ENCODE measurements around the gene DGKZ. TPM values are rescaled to one million over a fixed set of nuclear protein-coding genes. Genes with fewer than 3 reads are reported as not detected.
A peak's percentile ranks its signal among the peaks of the same experiment; 100 is the strongest.

Gene DGKZ
- total and polyA plus RNA-seq, 2 experiments from 2014 or later = 45.1 to 170 TPM

GRCh38 chr11:46417711-46418110 is 70.4 kb downstream of the DGKZ start (continued):
- TF ChIP-seq ZNF462 (CRISPR knock-in tag; IDR thresholded peaks at IDR 0.05) = no peak

GRCh38 chr11:46418751-46419150 is 71.5 kb downstream of the DGKZ start:
- no peak overlapping the region for H2AFZ ChIP-seq
- no peaks in the 10 kb centered on the region for H3F3A ChIP-seq (replicated peaks; ENCODE audit: low read depth)
- Mint-ChIP-seq H3K4me3 (no peak overlapping the region), H3K9me3 (no peaks in the 10 kb centered on the region; the same call in 2 of the 3 replicates), H3K4me1 (peaks cover 17% of the 10 kb centered on the region; the same call in 2 of the 3 replicates), H3K27ac (no peak overlapping the region), H3K27me3 (ENCODE audit: insufficient read depth, low read depth, poor library complexity) (peaks cover 8% of the 10 kb centered on the region), H3K36me3 (ENCODE audit: low read depth) (peaks cover 18% of the 10 kb centered on the region)
- no peak for TF ChIP-seq CREB1 (CRISPR knock-in tag; IDR thresholded peaks at IDR 0.05; ENCODE audit: low read depth)
- TF ChIP-seq ZNF114 (CRISPR knock-in tag; IDR thresholded peaks at IDR 0.05) = no peak
- no peak for TF ChIP-seq STAT1 (IDR thresholded peaks at IDR 0.05; ENCODE audit: unreplicated experiment)
- H3K4me1 ChIP-seq (ENCODE audit: insufficient read depth) = peaks cover 4% of the 10 kb centered on the region; the same call in 1 of the 2 replicates
- ATAC-seq (no peak; the same call in 2 of the 3 replicates), DNase-seq (ENCODE audit: low spot score) (peak; percentile 36)
- H4K20me1 ChIP-seq (replicated peaks; ENCODE audit: insufficient read depth) = no peaks in the 10 kb centered on the region
- peak overlapping the region; percentile 46; the same call in 1 of the 2 replicates for H3K27ac ChIP-seq (ENCODE audit: low read depth)
- no peak overlapping the region for H3K4me2 ChIP-seq
- no peak overlapping the region for H3K4me3 ChIP-seq
- H3K36me3 ChIP-seq (ENCODE audit: insufficient read depth) = peaks cover 3% of the 10 kb centered on the region; the same call in 1 of the 2 replicates
- H3K79me2 ChIP-seq (replicated peaks; ENCODE audit: insufficient read depth) = no peaks in the 10 kb centered on the region
- H3K27me3 ChIP-seq (ENCODE audit: insufficient read depth) = no peaks in the 10 kb centered on the region
- no peaks in the 10 kb centered on the region for H3K9me2 ChIP-seq (ENCODE audit: insufficient read depth)

- ATAC-seq (no peak), DNase-seq (ENCODE audit: low spot score) (no peak)
- no peaks in the 10 kb centered on the region for H3K79me2 ChIP-seq (replicated peaks; ENCODE audit: insufficient read depth)
- no peaks in the 10 kb centered on the region for H4K20me1 ChIP-seq (replicated peaks; ENCODE audit: insufficient read depth)
- no peak overlapping the region for H3K4me2 ChIP-seq
- H3K36me3 Mint-ChIP-seq (ENCODE audit: low read depth) = peaks cover 5% of the 10 kb centered on the region; the same call in 2 of the 3 replicates
- H3K4me3 Mint-ChIP-seq = no peak overlapping the region; the same call in 2 of the 3 replicates
- peaks cover 1% of the 10 kb centered on the region for H3K27me3 Mint-ChIP-seq (ENCODE audit: insufficient read depth, low read depth, poor library complexity)
- 0 out of 2 replicates have a peak, but pooled peaks cover 4% of the 10 kb centered on the region for H3K4me1 ChIP-seq (ENCODE audit: insufficient read depth)
- H3K27ac Mint-ChIP-seq = no peak overlapping the region
- no peaks in the 10 kb centered on the region for H3F3A ChIP-seq (replicated peaks; ENCODE audit: low read depth)
- no peak overlapping the region for H2AFZ ChIP-seq
- H3K27me3 ChIP-seq (ENCODE audit: insufficient read depth) = no peaks in the 10 kb centered on the region
- no peaks in the 10 kb centered on the region for H3K9me3 Mint-ChIP-seq
- H3K36me3 ChIP-seq (ENCODE audit: insufficient read depth) = peaks cover 3% of the 10 kb centered on the region; the same call in 1 of the 2 replicates
- no peaks in the 10 kb centered on the region for H3K9me2 ChIP-seq (ENCODE audit: insufficient read depth)
- H3K4me3 ChIP-seq = no peak overlapping the region
- no peak overlapping the region for H3K27ac ChIP-seq (ENCODE audit: low read depth)
- peaks cover 13% of the 10 kb centered on the region; the same call in 2 of the 3 replicates for H3K4me1 Mint-ChIP-seq
- TF ChIP-seq POLR2AphosphoS5 (IDR thresholded peaks at IDR 0.05; ENCODE audit: low read depth) (no peak), JUNB (IDR thresholded peaks at IDR 0.05; ENCODE audit: unreplicated experiment) (no peak), CTCF (conservative IDR thresholded peaks at IDR 0.05; ENCODE audit: low read depth in 2 of 2) (no peak), ZNF114 (CRISPR knock-in tag; IDR thresholded peaks at IDR 0.05) (no peak), STAT1 (IDR thresholded peaks at IDR 0.05; ENCODE audit: unreplicated experiment) (no peak)
- TF ChIP-seq, protein P1, sequence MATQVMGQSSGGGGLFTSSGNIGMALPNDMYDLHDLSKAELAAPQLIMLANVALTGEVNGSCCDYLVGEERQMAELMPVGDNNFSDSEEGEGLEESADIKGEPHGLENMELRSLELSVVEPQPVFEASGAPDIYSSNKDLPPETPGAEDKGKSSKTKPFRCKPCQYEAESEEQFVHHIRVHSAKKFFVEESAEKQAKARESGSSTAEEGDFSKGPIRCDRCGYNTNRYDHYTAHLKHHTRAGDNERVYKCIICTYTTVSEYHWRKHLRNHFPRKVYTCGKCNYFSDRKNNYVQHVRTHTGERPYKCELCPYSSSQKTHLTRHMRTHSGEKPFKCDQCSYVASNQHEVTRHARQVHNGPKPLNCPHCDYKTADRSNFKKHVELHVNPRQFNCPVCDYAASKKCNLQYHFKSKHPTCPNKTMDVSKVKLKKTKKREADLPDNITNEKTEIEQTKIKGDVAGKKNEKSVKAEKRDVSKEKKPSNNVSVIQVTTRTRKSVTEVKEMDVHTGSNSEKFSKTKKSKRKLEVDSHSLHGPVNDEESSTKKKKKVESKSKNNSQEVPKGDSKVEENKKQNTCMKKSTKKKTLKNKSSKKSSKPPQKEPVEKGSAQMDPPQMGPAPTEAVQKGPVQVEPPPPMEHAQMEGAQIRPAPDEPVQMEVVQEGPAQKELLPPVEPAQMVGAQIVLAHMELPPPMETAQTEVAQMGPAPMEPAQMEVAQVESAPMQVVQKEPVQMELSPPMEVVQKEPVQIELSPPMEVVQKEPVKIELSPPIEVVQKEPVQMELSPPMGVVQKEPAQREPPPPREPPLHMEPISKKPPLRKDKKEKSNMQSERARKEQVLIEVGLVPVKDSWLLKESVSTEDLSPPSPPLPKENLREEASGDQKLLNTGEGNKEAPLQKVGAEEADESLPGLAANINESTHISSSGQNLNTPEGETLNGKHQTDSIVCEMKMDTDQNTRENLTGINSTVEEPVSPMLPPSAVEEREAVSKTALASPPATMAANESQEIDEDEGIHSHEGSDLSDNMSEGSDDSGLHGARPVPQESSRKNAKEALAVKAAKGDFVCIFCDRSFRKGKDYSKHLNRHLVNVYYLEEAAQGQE (IDR thresholded peaks at IDR 0.05; ENCODE audit: unreplicated experiment) = no peak
Measured at GRCh38 chr11:46420513-46420912, 73.2 kb downstream of the DGKZ start.

Data from GM23338 (cell line).